GM12878 (cell line): Measurements from ENCODE around the gene TAB2. TPM values are rescaled to one million over a fixed set of nuclear protein-coding genes. Genes with fewer than 3 reads are reported as not detected.

Source experiments
- ATAC-seq: fragments of 200-7000 bp; cut with Tn5 transposase; 3 replicates; pipeline ENCODE4 v1.9.1; 2020; ENCODE audit warnings: mild to moderate bottlenecking, moderate library complexity
- BruUV-seq: library from RNA; stranded (reverse); fragments of 400-500 nt; replicated peaks from 2 replicates; lab custom pipeline; 2021; lab: Mats Ljungman, UMichigan
- CTCF ChIA-PET: fragments of 300-600 bp; sonication (Branson Sonifier 250); formaldehyde crosslinking; extraction: SDS; loops from one replicate; lab custom pipeline; 2021; ENCODE audit warnings: inconsistent platforms; lab: Yijun Ruan, JAX
- POLR2A ChIA-PET: fragments of 350-600 bp; formaldehyde crosslinking; extraction: SDS; loops from one replicate; lab custom pipeline; 2021; ENCODE audit warnings: inconsistent platforms; lab: Charles Lee
- RAD21 ChIA-PET: fragments of 300-600 bp; sonication (Branson Sonifier 250); formaldehyde crosslinking; loops from one replicate; lab custom pipeline; 2023; ENCODE audit warnings: antibody characterized with exemption; ENCODE audit not compliant: unreplicated experiment; lab: Charles Lee
- SMC1A ChIA-PET: fragments of 300-600 bp; sonication (Branson Sonifier 250); formaldehyde crosslinking; loops from one replicate; lab custom pipeline; 2023; ENCODE audit not compliant: unreplicated experiment, uncharacterized antibody; lab: Charles Lee
- DNase-seq: peaks from one replicate; pipeline ENCODE4 v3.0.0-alpha.2; 2011; ENCODE audit warnings: low read depth, low spot score
- FAIRE-seq: peaks from 3 replicates; lab custom pipeline; 2011; peaks lifted over from hg19 to GRCh38; lab: Jason Lieb, UNC
- H2AFZ ChIP-seq: 2 replicates; pipeline ENCODE4 v1.6.0; 2011; ENCODE audit warnings: low read depth, low read length, control low read depth; ENCODE audit not compliant: control insufficient read depth
- H3K27ac ChIP-seq: 2 replicates; pipeline ENCODE4 v1.5.1; 2011; ENCODE audit warnings: control low read depth; ENCODE audit not compliant: control insufficient read depth, insufficient read depth
- H3K27me3 ChIP-seq, 2 experiments: replicated peaks in 1 of 2; 2 replicates each; pipeline versions ENCODE4 v1.6.0 to v1.6.1; 2011; ENCODE audit warnings: low read length in 1 of 2; ENCODE audit not compliant: control insufficient read depth in 2 of 2, insufficient read depth in 2 of 2
- H3K36me3 ChIP-seq, 2 experiments: 2 replicates each; pipeline ENCODE4 v1.5.1; 2011; ENCODE audit warnings: low read length in 1 of 2; ENCODE audit not compliant: control insufficient read depth in 2 of 2, insufficient read depth in 2 of 2
- H3K4me1 ChIP-seq: 2 replicates; pipeline ENCODE4 v1.6.1; 2011; ENCODE audit warnings: mild to moderate bottlenecking, low read length, moderate library complexity, mixed read lengths; ENCODE audit not compliant: control insufficient read depth, insufficient read depth
- H3K4me2 ChIP-seq: 2 replicates; pipeline ENCODE4 v1.6.0; 2011; ENCODE audit warnings: control low read depth; ENCODE audit not compliant: control insufficient read depth, insufficient read depth
- H3K4me3 ChIP-seq: fragments of 200-600 bp; sonication (generic); 2 replicates; pipeline ENCODE4 v1.5.1; 2016
- H3K79me2 ChIP-seq: 2 replicates; pipeline ENCODE4 v1.6.0; 2011; ENCODE audit warnings: low read length; ENCODE audit not compliant: control insufficient read depth, insufficient read depth
- H3K9ac ChIP-seq: 2 replicates; pipeline ENCODE4 v1.8.0; 2011; ENCODE audit warnings: low read length, control low read depth, mixed read lengths; ENCODE audit not compliant: control insufficient read depth, insufficient read depth
- H3K9me3 ChIP-seq: replicated peaks from 3 replicates; pipeline ENCODE4 v1.5.1; 2011; ENCODE audit warnings: mild to moderate bottlenecking, low read length; ENCODE audit not compliant: control insufficient read depth, insufficient read depth
- H4K20me1 ChIP-seq: 2 replicates; pipeline ENCODE4 v1.6.0; 2011; ENCODE audit not compliant: control insufficient read depth, insufficient read depth
- CHD4 ChIP-seq: fragments of 200-600 bp; sonication (generic); IDR thresholded peaks from 2 replicates; pipeline ENCODE4 v1.6.1; 2016; ENCODE audit warnings: mild to moderate bottlenecking
- CTCF ChIP-seq, 3 experiments: IDR thresholded peaks in 2 of 3; conservative IDR thresholded peaks in 1 of 3; 2 replicates each; pipeline ENCODE4 v1.5.1; 2011; ENCODE audit warnings: low read depth in 3 of 3, low read length in 3 of 3, mild to moderate bottlenecking in 3 of 3, control low read depth in 2 of 3, moderate library complexity in 2 of 3, inconsistent platforms in 1 of 3, mixed read lengths in 1 of 3; ENCODE audit not compliant: control insufficient read depth in 2 of 3, insufficient read depth in 1 of 3; ENCODE audit errors: extremely low read depth in 1 of 3
- EZH2 ChIP-seq: IDR thresholded peaks from 2 replicates; pipeline ENCODE4 v1.6.1; 2012; ENCODE audit warnings: low read depth, mild to moderate bottlenecking, control low read depth, inconsistent platforms, low read length, borderline replicate concordance; ENCODE audit not compliant: control insufficient read depth
- PAX5 ChIP-seq: IDR thresholded peaks from 2 replicates; pipeline ENCODE4 v1.6.1; 2011; ENCODE audit warnings: low read depth, low read length, borderline replicate concordance
- WGBS: methylation state at CpG from one replicate; pipeline ENCODE4 v1.1.6; 2016; ENCODE audit warnings: low lambda C conversion rate; ENCODE audit not compliant: insufficient replicate concordance, insufficient coverage; ENCODE audit errors: missing lambda C conversion rate; 5-methylcytosine and 5-hydroxymethylcytosine counted together
- in situ Hi-C: fragments of 300-500 bp; cut with MboI; formaldehyde crosslinking; loops from 9 replicates; pipeline ENCODE4 v1.14.3; 2018; ENCODE audit warnings: mixed read lengths
- intact Hi-C: fragments of 100-400 bp; cut with micrococcal nuclease; formaldehyde crosslinking; loops from one replicate; pipeline ENCODE4 v1.14.2; 2022; ENCODE audit not compliant: unreplicated experiment
- polyA plus RNA-seq, 11 experiments: library from polyadenylated mRNA; depleted of rRNA in 4 of 11; unstranded in 6 of 11; stranded (reverse) in 5 of 11; fragments of >200 nt; fragmentation: Nextera tagmentation in 4 of 11; fragmentation: Illumina TruSeq in 1 of 11; extraction: Ambion mirVana in 4 of 11; extraction: Trizol in 1 of 11; gene quantifications; 1 replicate in 1 of 11; 2 replicates in 10 of 11; pipeline versions ENCODE4 v1.2.1 to v1.2.3, GENCODE V29; 2011 to 2016; ENCODE audit warnings: inconsistent platforms in 2 of 11, missing spikeins in 2 of 11, low read depth in 1 of 11
- total RNA-seq, 4 experiments: library from RNA; depleted of rRNA in 3 of 4; stranded (reverse); fragments of >200 nt in 3 of 4; fragmentation: Illumina TruSeq in 1 of 4; extraction: Trizol in 1 of 4; gene quantifications; 2 replicates each; pipeline versions ENCODE4 v1.2.1 to v1.2.3, GENCODE V29; 2013 to 2021

Gene TAB2
- total and polyA plus RNA-seq, 10 of the 15 experiments (the other 5 are each of a cell fraction or from before 2014, with no cell fraction given) = 8.9 to 66.3 (median 23.0) TPM

GRCh38 chr6:149429427-149430360 is 112.2 kb downstream of the TAB2 start:
- intact Hi-C loops = loop anchor here (5.0 to 10.0 kb wide), 3 partner anchors 107 to 852 kb away; no protein-coding TSS in a partner anchor
- no peaks in the 10 kb centered on the region for H3K9me3 ChIP-seq
- BruUV-seq = no TSS peak
- WGBS = 80% methylated on average over 26 of the region's 26 CpGs
- H3K4me1 ChIP-seq = no peaks in the 10 kb centered on the region
- CTCF ChIA-PET = interaction anchor here (0.7 to 8.0 kb wide), 9 partner anchors 10 to 401 kb away, joined by 3 to 169 read pairs (median 7); no protein-coding TSS in a partner anchor
- H3K27ac ChIP-seq = no peak overlapping the region
- H3K27me3 ChIP-seq = no peaks in the 10 kb centered on the region; a peak in 1 of 4 replicates
- no peak overlapping the region for H3K9ac ChIP-seq
- SMC1A ChIA-PET = interaction anchor here (0.5 to 8.1 kb wide), 17 partner anchors 9 to 405 kb away, joined by 3 to 135 read pairs (median 4); no protein-coding TSS in a partner anchor
- no peak overlapping the region for H2AFZ ChIP-seq
- DNase-seq = no peak
- RAD21 ChIA-PET = interaction anchor here (0.7 to 5.9 kb wide), 13 partner anchors 87 to 852 kb away, joined by 3 to 122 read pairs (median 4); no protein-coding TSS in a partner anchor
- FAIRE-seq = no peak
- H3K4me3 ChIP-seq = no peak overlapping the region
- H3K36me3 ChIP-seq = no peaks in the 10 kb centered on the region
- 0 out of 6 replicates have a peak, but pooled peaks of 1 of the 3 experiments have one; percentile 7 for TF ChIP-seq CTCF (IDR thresholded peaks at IDR 0.05 in 2 of 3, conservative IDR thresholded peaks at IDR 0.05 in 1 of 3; ENCODE audit: control insufficient read depth in 2 of 3, extremely low read depth in 1 of 3, insufficient read depth in 1 of 3, low read depth in 3 of 3, low read length in 3 of 3)
- TF ChIP-seq EZH2 = no peak
- TF ChIP-seq CHD4 = no peak
- no peak for TF ChIP-seq PAX5
- no peak overlapping the region for H3K4me2 ChIP-seq
- no peaks in the 10 kb centered on the region for H4K20me1 ChIP-seq
- POLR2A ChIA-PET = interaction anchor here (0.5 kb wide), 1 partner anchor 118 kb away, joined by 3 read pairs; no protein-coding TSS in a partner anchor
- H3K79me2 ChIP-seq = no peaks in the 10 kb centered on the region
- in situ Hi-C loops = loop anchor here (5.0 to 25.0 kb wide), 4 partner anchors 347 to 857 kb away; no protein-coding TSS in a partner anchor
- no peak for ATAC-seq
